A549 (cell line): Measurements from ENCODE around the gene PSMB8. TPM values are rescaled to one million over a fixed set of nuclear protein-coding genes. Genes with fewer than 3 reads are reported as not detected.

Experiments used
- ATAC-seq, 2 experiments: fragments of 200-7000 bp in 1 of 2; fragments of >200 bp in 1 of 2; cut with Nextera tagmentation in 1 of 2; cut with Tn5 transposase in 1 of 2; 3 replicates each; pipeline versions ENCODE4 v1.8.0 to v1.9.1; 2018 to 2020; ENCODE audit warnings: mild to moderate bottlenecking in 1 of 2, moderate library complexity in 1 of 2
- CTCF ChIA-PET: fragments of 300-600 bp; sonication (Branson Sonifier 250); formaldehyde crosslinking; extraction: SDS; loops from one replicate; lab custom pipeline; 2021; ENCODE audit warnings: antibody characterized with exemption, inconsistent platforms; lab: Yijun Ruan, JAX
- POLR2A ChIA-PET: fragments of 350-600 bp; formaldehyde crosslinking; extraction: SDS; loops from one replicate; lab custom pipeline; 2021; ENCODE audit warnings: antibody characterized with exemption, inconsistent platforms; lab: Yijun Ruan, JAX
- DNase-seq, 2 experiments: peaks; one replicate each; pipeline versions ENCODE4 v3.0.0 to v3.0.0-alpha.2; 2011 to 2016; ENCODE audit warnings: low read depth in 1 of 2, low spot score in 1 of 2
- FAIRE-seq: peaks from 2 replicates; lab custom pipeline; 2011; peaks lifted over from hg19 to GRCh38; lab: Jason Lieb, UNC
- H3K27ac ChIP-seq, 2 experiments: fragments of >200 bp; sonication (Bioruptor Twin); formaldehyde crosslinking; 3 replicates each; pipeline ENCODE4 v1.5.1; 2016 to 2017
- H3K4me1 ChIP-seq: fragments of >200 bp; sonication (Bioruptor Twin); formaldehyde crosslinking; 3 replicates; pipeline ENCODE4 v1.6.1; 2016
- H3K4me2 ChIP-seq: fragments of >200 bp; sonication (Bioruptor Twin); formaldehyde crosslinking; 3 replicates; pipeline ENCODE4 v1.6.1; 2016
- H3K4me3 ChIP-seq: fragments of >200 bp; sonication (Bioruptor Twin); formaldehyde crosslinking; 3 replicates; pipeline ENCODE4 v1.5.1; 2016
- H3K9me3 ChIP-seq: fragments of >200 bp; sonication (Bioruptor Twin); formaldehyde crosslinking; 3 replicates; pipeline ENCODE4 v1.6.1; 2016
- BHLHE40 ChIP-seq: IDR thresholded peaks from 2 replicates; pipeline ENCODE4 v1.6.1; 2012; ENCODE audit warnings: low read depth, low read length, inconsistent platforms
- CTCF ChIP-seq: fragments of >200 bp; sonication (Bioruptor Twin); formaldehyde crosslinking; IDR thresholded peaks from 3 replicates; pipeline ENCODE4 v1.5.1; 2016
- EHMT2 ChIP-seq: fragments of 200-600 bp; sonication (generic); IDR thresholded peaks from 2 replicates; pipeline ENCODE4 v1.6.1; 2016; ENCODE audit warnings: antibody characterized with exemption, low read depth, mild to moderate bottlenecking, moderate library complexity
- EP300 ChIP-seq, 2 experiments: fragments of >200 bp; sonication (Bioruptor Twin); formaldehyde crosslinking; IDR thresholded peaks; 2 replicates in 1 of 2; 3 replicates in 1 of 2; pipeline ENCODE4 v1.6.1; 2016 to 2017
- ESRRA ChIP-seq: fragments of 150-350 bp; IDR thresholded peaks from 2 replicates; pipeline ENCODE4 v1.6.1; 2014; ENCODE audit warnings: mild to moderate bottlenecking, low read length, borderline replicate concordance
- FOSB ChIP-seq: fragments of 250-450 bp; sonication (Bioruptor Pico); IDR thresholded peaks from 2 replicates; pipeline ENCODE4 v1.5.0; 2020; ENCODE audit warnings: mild to moderate bottlenecking, moderate library complexity
- FOSL2 ChIP-seq, 2 experiments: fragments of 450-650 bp in 1 of 2; fragments of >200 bp in 1 of 2; sonication (Bioruptor Twin) in 1 of 2; formaldehyde crosslinking; IDR thresholded peaks; 2 replicates each; pipeline versions ENCODE4 v1.5.0 to v1.6.1; 2016 to 2020; ENCODE audit warnings: mild to moderate bottlenecking in 1 of 2, moderate library complexity in 1 of 2
- HOXA7 ChIP-seq: fragments of 250-450 bp; sonication (Bioruptor Pico); IDR thresholded peaks from 2 replicates; pipeline ENCODE4 v1.5.0; 2020; ENCODE audit warnings: mild to moderate bottlenecking, moderate library complexity
- HOXB13 ChIP-seq: fragments of 250-450 bp; sonication (Bioruptor Pico); IDR thresholded peaks from 2 replicates; pipeline ENCODE4 v1.5.0; 2020; ENCODE audit warnings: low read depth, mild to moderate bottlenecking, moderate library complexity
- HOXB5 ChIP-seq: fragments of 250-450 bp; sonication (Bioruptor Pico); IDR thresholded peaks from 2 replicates; pipeline ENCODE4 v1.5.0; 2020; ENCODE audit warnings: mild to moderate bottlenecking, moderate library complexity
- MAZ ChIP-seq: fragments of 150-350 bp; IDR thresholded peaks from 2 replicates; pipeline ENCODE4 v1.6.1; 2014; ENCODE audit warnings: antibody characterized with exemption, low read depth, low read length, borderline replicate concordance
- NFE2L2 ChIP-seq: fragments of 150-350 bp; conservative IDR thresholded peaks from 2 replicates; pipeline ENCODE4 v1.6.1; 2014; ENCODE audit warnings: low read length
- NR3C1 ChIP-seq: fragments of >200 bp; sonication (Bioruptor Twin); formaldehyde crosslinking; IDR thresholded peaks from 3 replicates; pipeline ENCODE4 v1.6.1; 2017
- PHF8 ChIP-seq: fragments of 200-600 bp; sonication (generic); IDR thresholded peaks from 2 replicates; pipeline ENCODE4 v1.6.1; 2016; ENCODE audit warnings: low read depth, mild to moderate bottlenecking, antibody characterized with exemption, moderate library complexity, borderline replicate concordance
- RARB ChIP-seq: fragments of 250-450 bp; sonication (Bioruptor Pico); IDR thresholded peaks from 2 replicates; pipeline ENCODE4 v1.8.0; 2021; ENCODE audit warnings: mild to moderate bottlenecking, moderate library complexity
- RCOR1 ChIP-seq: fragments of 150-350 bp; IDR thresholded peaks from 2 replicates; pipeline ENCODE4 v1.6.1; 2014; ENCODE audit warnings: antibody characterized with exemption, low read length, low read depth
- REST ChIP-seq: fragments of 200-600 bp; sonication (generic); IDR thresholded peaks from 2 replicates; pipeline ENCODE4 v1.6.1; 2016; ENCODE audit warnings: antibody characterized with exemption, mild to moderate bottlenecking, moderate library complexity
- SMC3 ChIP-seq: fragments of >200 bp; sonication (Bioruptor Twin); formaldehyde crosslinking; IDR thresholded peaks from 3 replicates; pipeline ENCODE4 v1.6.1; 2018; ENCODE audit warnings: inconsistent platforms
- SREBF2 ChIP-seq: fragments of 450-650 bp; IDR thresholded peaks from 2 replicates; pipeline ENCODE4 v1.6.1; 2014; ENCODE audit warnings: mild to moderate bottlenecking, moderate library complexity
- USF2 ChIP-seq: fragments of 450-650 bp; IDR thresholded peaks from 2 replicates; pipeline ENCODE4 v1.6.1; 2014; ENCODE audit warnings: antibody characterized with exemption
- ZFP36 ChIP-seq: fragments of 450-650 bp; IDR thresholded peaks from 2 replicates; pipeline ENCODE4 v1.6.1; 2014; ENCODE audit warnings: borderline replicate concordance; ENCODE audit not compliant: partially characterized antibody
- ZNF302 ChIP-seq: fragments of 250-450 bp; sonication (Bioruptor Pico); IDR thresholded peaks from 2 replicates; pipeline ENCODE4 v1.9.0; 2021; ENCODE audit warnings: inconsistent platforms, mild to moderate bottlenecking, moderate library complexity
- ZSCAN20 ChIP-seq: fragments of 250-450 bp; sonication (Bioruptor Pico); IDR thresholded peaks from 2 replicates; pipeline ENCODE4 v1.8.0; 2022; ENCODE audit warnings: mild to moderate bottlenecking, moderate library complexity
- WGBS: methylation state at CpG from one replicate; pipeline ENCODE4 v1.1.6; 2017; ENCODE audit errors: missing lambda C conversion rate; 5-methylcytosine and 5-hydroxymethylcytosine counted together
- polyA plus RNA-seq, 4 experiments: library from polyadenylated mRNA; depleted of rRNA in 3 of 4; stranded (reverse); fragments of >200 nt; fragmentation: RNase III in 1 of 4; extraction: RNeasy Plus Mini Kit Qiagen cat#74134 plus additional on column Dnase treatment in 1 of 4; gene quantifications; 2 replicates in 3 of 4; 3 replicates in 1 of 4; pipeline ENCODE4 v1.2.3, GENCODE V29; 2011 to 2017
- TF ChIP-seq, protein P1 (sequence below): fragments of 150-350 bp; IDR thresholded peaks from 2 replicates; pipeline ENCODE4 v1.6.1; 2014; ENCODE audit warnings: low read depth, mild to moderate bottlenecking, low read length
- TF ChIP-seq, protein P2 (sequence below): fragments of 250-450 bp; sonication (Bioruptor Pico); IDR thresholded peaks from 2 replicates; pipeline ENCODE4 v1.5.0; 2021; ENCODE audit warnings: mild to moderate bottlenecking, moderate library complexity, borderline replicate concordance
- TF ChIP-seq, protein P3 (sequence below): IDR thresholded peaks from 2 replicates; pipeline ENCODE4 v1.6.1; 2012

PSMB8 gene
- polyA plus RNA-seq, 2 of the 4 experiments (the other 2 are of a cell fraction) = 14.6 to 20.2 TPM

DNA sequence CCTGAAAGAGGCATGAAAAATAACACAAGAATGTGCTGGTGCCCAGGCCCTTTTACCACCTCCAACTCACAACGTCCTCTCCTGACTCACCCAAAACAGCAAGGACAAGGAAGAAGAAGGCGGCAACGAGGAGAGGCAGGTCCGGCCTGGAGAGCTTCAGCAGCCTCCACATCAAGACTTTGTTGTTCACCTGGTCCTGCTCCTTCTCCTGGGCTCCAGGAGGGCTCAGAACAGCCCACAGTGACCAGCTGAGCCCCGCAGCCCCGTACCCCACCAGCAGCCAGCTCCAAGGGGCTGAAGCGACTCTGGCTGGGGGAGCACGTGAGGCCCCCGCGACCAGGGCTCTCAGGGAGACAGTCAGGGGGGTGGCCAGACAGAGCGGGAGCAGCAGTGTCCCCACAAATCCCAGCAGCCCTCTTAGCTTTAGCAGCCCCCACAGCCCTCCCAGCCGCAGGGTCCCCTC lies 6.2 kb downstream of the PSMB8 start:
- Histone ChIP-seq H3K4me2 (peak overlapping the region; percentile 98), H3K27ac (peak overlapping the region; percentile 83 to 90), H3K9me3 (no peaks in the 10 kb centered on the region), H3K4me1 (peaks cover 5% of the 10 kb centered on the region; the same call in 1 of the 3 replicates)
- no peak for FAIRE-seq
- DNase-seq = no peak
- POLR2A ChIA-PET = interaction anchor here (0.8 to 2.2 kb wide), 7 partner anchors 16 to 134 kb away, joined by 4 to 30 read pairs (median 12); partner anchors contain the start of genes BRD2, PSMB9 and TAP1
- ATAC-seq = peak in 1 of 2 experiments; percentile 6; a peak in 4 of 6 replicates
- WGBS = 50% methylated on average over 7 of the region's 12 CpGs
- CTCF ChIA-PET = interaction anchor here (0.9 to 10.9 kb wide), 19 partner anchors 10 to 337 kb away, joined by 3 to 253 read pairs (median 11); partner anchors contain the start of genes HLA-DMA, PSMB9 and TAP1
- TF ChIP-seq HOXB5 (CRISPR knock-in tag) (no peak), FOSL2 (IDR thresholded peaks at IDR 0.05) (no peak), FOSL2 (CRISPR knock-in tag; IDR thresholded peaks at IDR 0.05) (no peak), BHLHE40 (no peak), SMC3 (no peak), RCOR1 (no peak), REST (no peak), NR3C1 (no peak), SREBF2 (no peak), ESRRA (no peak), EP300 (IDR thresholded peaks at IDR 0.05) (no peak), USF2 (no peak), MAZ (no peak), ZSCAN20 (CRISPR knock-in tag) (no peak), FOSB (CRISPR knock-in tag) (no peak), PHF8 (no peak), ZFP36 (no peak)
- TF ChIP-seq, protein P1, sequence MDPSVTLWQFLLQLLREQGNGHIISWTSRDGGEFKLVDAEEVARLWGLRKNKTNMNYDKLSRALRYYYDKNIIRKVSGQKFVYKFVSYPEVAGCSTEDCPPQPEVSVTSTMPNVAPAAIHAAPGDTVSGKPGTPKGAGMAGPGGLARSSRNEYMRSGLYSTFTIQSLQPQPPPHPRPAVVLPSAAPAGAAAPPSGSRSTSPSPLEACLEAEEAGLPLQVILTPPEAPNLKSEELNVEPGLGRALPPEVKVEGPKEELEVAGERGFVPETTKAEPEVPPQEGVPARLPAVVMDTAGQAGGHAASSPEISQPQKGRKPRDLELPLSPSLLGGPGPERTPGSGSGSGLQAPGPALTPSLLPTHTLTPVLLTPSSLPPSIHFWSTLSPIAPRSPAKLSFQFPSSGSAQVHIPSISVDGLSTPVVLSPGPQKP = no peak
- TF ChIP-seq, all 56 proteins: peak for 0
- peak overlapping the region; percentile 74 for H3K4me3 ChIP-seq

DNA sequence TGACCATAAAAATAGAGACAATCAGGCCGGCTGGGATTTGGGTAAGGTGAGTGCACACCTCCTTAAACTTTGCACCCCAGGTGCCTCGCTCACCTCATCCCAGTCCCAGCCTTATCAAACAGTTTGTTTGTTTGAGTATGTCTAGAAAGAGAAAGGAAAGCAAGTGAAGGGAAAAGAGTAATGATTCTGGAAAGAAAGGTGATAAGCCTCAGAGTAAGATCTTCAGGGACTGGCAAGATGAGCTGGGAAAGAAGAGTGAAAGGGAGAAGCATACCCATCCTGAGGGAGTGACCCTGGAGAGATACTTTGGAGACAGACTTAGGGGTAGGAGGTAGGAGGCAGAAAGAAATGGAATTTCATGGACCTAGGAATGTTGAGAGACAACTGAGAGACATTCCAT lies 7.0 kb downstream of the PSMB8 start:
- DNase-seq (no peak), FAIRE-seq (no peak), ATAC-seq (no peak)
- Histone ChIP-seq H3K4me1 (peaks cover 5% of the 10 kb centered on the region; the same call in 1 of the 3 replicates), H3K4me2 (peak overlapping the region; percentile 98; the same call in 1 of the 3 replicates), H3K9me3 (no peaks in the 10 kb centered on the region), H3K27ac (no peak overlapping the region), H3K4me3 (no peak overlapping the region)
- ChIA-PET POLR2A (no interaction called here), CTCF (interaction anchor here (4.8 to 10.9 kb wide), 3 partner anchors 9 to 32 kb away, joined by 69 to 253 read pairs (median 225); partner anchors contain the start of genes PSMB9 and TAP1)
- 71% methylated on average over 2 of the region's 2 CpGs for WGBS
- TF ChIP-seq ZNF302 = no peak
- TF ChIP-seq HOXA7 (CRISPR knock-in tag) = no peak
- TF ChIP-seq CTCF = no peak
- no peak for TF ChIP-seq NFE2L2
- no peak for TF ChIP-seq RARB (CRISPR knock-in tag)
- TF ChIP-seq FOSB (CRISPR knock-in tag) = no peak
- TF ChIP-seq EHMT2 = no peak
- TF ChIP-seq, protein P2, sequence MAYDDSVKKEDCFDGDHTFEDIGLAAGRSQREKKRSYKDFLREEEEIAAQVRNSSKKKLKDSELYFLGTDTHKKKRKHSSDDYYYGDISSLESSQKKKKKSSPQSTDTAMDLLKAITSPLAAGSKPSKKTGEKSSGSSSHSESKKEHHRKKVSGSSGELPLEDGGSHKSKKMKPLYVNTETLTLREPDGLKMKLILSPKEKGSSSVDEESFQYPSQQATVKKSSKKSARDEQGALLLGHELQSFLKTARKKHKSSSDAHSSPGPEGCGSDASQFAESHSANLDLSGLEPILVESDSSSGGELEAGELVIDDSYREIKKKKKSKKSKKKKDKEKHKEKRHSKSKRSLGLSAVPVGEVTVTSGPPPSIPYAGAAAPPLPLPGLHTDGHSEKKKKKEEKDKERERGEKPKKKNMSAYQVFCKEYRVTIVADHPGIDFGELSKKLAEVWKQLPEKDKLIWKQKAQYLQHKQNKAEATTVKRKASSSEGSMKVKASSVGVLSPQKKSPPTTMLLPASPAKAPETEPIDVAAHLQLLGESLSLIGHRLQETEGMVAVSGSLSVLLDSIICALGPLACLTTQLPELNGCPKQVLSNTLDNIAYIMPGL = no peak
- TF ChIP-seq HOXB13 (CRISPR knock-in tag) = no peak
- no peak for TF ChIP-seq ZSCAN20 (CRISPR knock-in tag)
- TF ChIP-seq, protein P3, sequence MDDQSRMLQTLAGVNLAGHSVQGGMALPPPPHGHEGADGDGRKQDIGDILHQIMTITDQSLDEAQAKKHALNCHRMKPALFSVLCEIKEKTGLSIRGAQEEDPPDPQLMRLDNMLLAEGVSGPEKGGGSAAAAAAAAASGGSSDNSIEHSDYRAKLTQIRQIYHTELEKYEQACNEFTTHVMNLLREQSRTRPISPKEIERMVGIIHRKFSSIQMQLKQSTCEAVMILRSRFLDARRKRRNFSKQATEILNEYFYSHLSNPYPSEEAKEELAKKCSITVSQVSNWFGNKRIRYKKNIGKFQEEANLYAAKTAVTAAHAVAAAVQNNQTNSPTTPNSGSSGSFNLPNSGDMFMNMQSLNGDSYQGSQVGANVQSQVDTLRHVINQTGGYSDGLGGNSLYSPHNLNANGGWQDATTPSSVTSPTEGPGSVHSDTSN = no peak
